A549 (cell line): Measurements from ENCODE around the gene NTNG2.

Experiments
- CTCF ChIP-seq: fragments of >200 bp; sonication (Bioruptor Twin); formaldehyde crosslinking; IDR thresholded peaks from 3 replicates; pipeline ENCODE4 v1.5.1; 2016
- JUN ChIP-seq, 2 experiments: fragments of >200 bp; sonication (Bioruptor Twin); formaldehyde crosslinking; IDR thresholded peaks; 2 replicates in 1 of 2; 3 replicates in 1 of 2; pipeline ENCODE4 v1.6.1; 2016 to 2017
- MAX ChIP-seq: IDR thresholded peaks from 2 replicates; pipeline ENCODE4 v1.6.1; 2012
- MAZ ChIP-seq: fragments of 150-350 bp; IDR thresholded peaks from 2 replicates; pipeline ENCODE4 v1.6.1; 2014; ENCODE audit warnings: antibody characterized with exemption, low read depth, low read length, borderline replicate concordance
- POLR2A ChIP-seq: IDR thresholded peaks from 2 replicates; pipeline ENCODE4 v1.6.1; 2012; ENCODE audit warnings: mild to moderate bottlenecking, low read length
- ZFP36 ChIP-seq: fragments of 450-650 bp; IDR thresholded peaks from 2 replicates; pipeline ENCODE4 v1.6.1; 2014; ENCODE audit warnings: borderline replicate concordance; ENCODE audit not compliant: partially characterized antibody

- TF ChIP-seq MAX (no peak), CTCF (no peak), ZFP36 (no peak), POLR2A (no peak), MAZ (no peak), JUN (IDR thresholded peaks at IDR 0.05) (no peak)
Measured at GRCh38 chr9:132181796-132182313, 20.0 kb downstream of the NTNG2 start.
